IMR-90 (cell line): ENCODE data around the gene STOML1. TPM values are rescaled to one million over a fixed set of nuclear protein-coding genes. Genes with fewer than 3 reads are reported as not detected.

Experiments
- ATAC-seq: fragments of 200-7000 bp; cut with Tn5 transposase; 2 replicates; pipeline ENCODE4 v1.9.1; 2020; ENCODE audit warnings: low read depth, mild to moderate bottlenecking, moderate library complexity
- BruUV-seq: library from RNA; stranded (reverse); fragments of 400-500 nt; replicated peaks from 2 replicates; lab custom pipeline; 2021; lab: Mats Ljungman, UMichigan
- CTCF ChIA-PET: fragments of 300-600 bp; formaldehyde crosslinking; extraction: SDS; loops from one replicate; lab custom pipeline; 2021; ENCODE audit warnings: antibody characterized with exemption; lab: Yijun Ruan, JAX
- POLR2A ChIA-PET: fragments of 300-600 bp; sonication (Branson Sonifier 250); formaldehyde crosslinking; loops from one replicate; lab custom pipeline; 2022; ENCODE audit warnings: antibody characterized with exemption; ENCODE audit not compliant: unreplicated experiment; lab: Charles Lee
- DNase-seq: peaks from one replicate; pipeline ENCODE4 v3.0.0; 2013
- H2AFZ ChIP-seq: replicated peaks from 2 replicates; pipeline ENCODE3; 2013; ENCODE audit warnings: low read length, mild to moderate bottlenecking; ENCODE audit not compliant: poor library complexity
- H2AK5ac ChIP-seq: 2 replicates; pipeline ENCODE4 v1.6.1; 2013; ENCODE audit warnings: low read depth, low read length, inconsistent platforms
- H2AK9ac ChIP-seq: replicated peaks from 2 replicates; pipeline ENCODE3; 2013; ENCODE audit warnings: mild to moderate bottlenecking, low read depth, low read length, moderate library complexity; ENCODE audit not compliant: poor library complexity
- H2BK120ac ChIP-seq: 2 replicates; pipeline ENCODE4 v1.6.1; 2013; ENCODE audit warnings: low read depth, low read length, inconsistent platforms
- H2BK15ac ChIP-seq: 3 replicates; pipeline ENCODE4 v1.6.1; 2013; ENCODE audit warnings: low read depth, low read length, inconsistent platforms
- H2BK20ac ChIP-seq: 2 replicates; pipeline ENCODE4 v1.6.1; 2013; ENCODE audit warnings: low read depth, mild to moderate bottlenecking, inconsistent platforms, low read length, moderate library complexity
- H2BK5ac ChIP-seq: 2 replicates; pipeline ENCODE4 v1.6.1; 2013; ENCODE audit warnings: mild to moderate bottlenecking, low read depth, low read length, inconsistent platforms; ENCODE audit not compliant: poor library complexity, severe bottlenecking
- H3K14ac ChIP-seq: replicated peaks from 2 replicates; pipeline ENCODE4 v1.6.1; 2013; ENCODE audit warnings: low read depth, low read length, inconsistent platforms
- H3K18ac ChIP-seq: 2 replicates; pipeline ENCODE4 v1.6.1; 2013; ENCODE audit warnings: low read depth, low read length, control low read depth
- H3K23ac ChIP-seq: 2 replicates; pipeline ENCODE4 v1.6.1; 2013; ENCODE audit warnings: low read depth, low read length, inconsistent platforms
- H3K27ac ChIP-seq: 2 replicates; pipeline ENCODE4 v1.5.1; 2013; ENCODE audit warnings: mild to moderate bottlenecking, control low read depth, low read length; ENCODE audit not compliant: insufficient read depth
- H3K27me3 ChIP-seq: 2 replicates; pipeline ENCODE4 v1.6.1; 2013; ENCODE audit warnings: low read length; ENCODE audit not compliant: control insufficient read depth, insufficient read depth
- H3K36me3 ChIP-seq: 2 replicates; pipeline ENCODE4 v1.6.1; 2013; ENCODE audit warnings: low read length, mixed read lengths; ENCODE audit not compliant: control insufficient read depth, insufficient read depth
- H3K4ac ChIP-seq: 2 replicates; pipeline ENCODE4 v1.6.1; 2013; ENCODE audit warnings: low read depth, low read length, inconsistent platforms
- H3K4me1 ChIP-seq: 2 replicates; pipeline ENCODE4 v1.6.1; 2013; ENCODE audit warnings: low read length, mixed read lengths; ENCODE audit not compliant: control insufficient read depth, insufficient read depth
- H3K4me2 ChIP-seq: 2 replicates; pipeline ENCODE4 v1.6.1; 2013; ENCODE audit warnings: low read depth, mild to moderate bottlenecking, control low read depth, low read length, moderate library complexity
- H3K4me3 ChIP-seq: 2 replicates; pipeline ENCODE4 v1.5.1; 2013; ENCODE audit warnings: low read depth, mild to moderate bottlenecking, control low read depth, low read length, moderate library complexity; ENCODE audit not compliant: insufficient read depth
- H3K56ac ChIP-seq: 2 replicates; pipeline ENCODE4 v1.6.1; 2013; ENCODE audit warnings: low read length, inconsistent platforms; ENCODE audit not compliant: insufficient read depth; ENCODE audit errors: extremely low read depth
- H3K79me1 ChIP-seq, 2 experiments: 2 replicates each; pipeline ENCODE4 v1.6.1; 2013; ENCODE audit warnings: low read length in 2 of 2, inconsistent platforms in 1 of 2, low read depth in 1 of 2
- H3K9ac ChIP-seq: 2 replicates; pipeline ENCODE4 v1.6.1; 2013; ENCODE audit warnings: low read depth, low read length, control low read depth
- H3K9me1 ChIP-seq: 2 replicates; pipeline ENCODE4 v1.6.1; 2013; ENCODE audit warnings: low read length, inconsistent platforms; ENCODE audit not compliant: insufficient read depth
- H3K9me3 ChIP-seq: 2 replicates; pipeline ENCODE4 v1.6.1; 2013; ENCODE audit warnings: low read length; ENCODE audit not compliant: control insufficient read depth, insufficient read depth
- H4K20me1 ChIP-seq: 2 replicates; pipeline ENCODE4 v1.6.1; 2013; ENCODE audit warnings: low read length, inconsistent platforms; ENCODE audit not compliant: insufficient read depth
- H4K5ac ChIP-seq: 2 replicates; pipeline ENCODE4 v1.6.1; 2013; ENCODE audit warnings: mild to moderate bottlenecking, low read depth, low read length, control low read depth
- H4K8ac ChIP-seq, 2 experiments: 2 replicates each; pipeline ENCODE4 v1.6.1; 2013; ENCODE audit warnings: low read depth in 2 of 2, low read length in 2 of 2, control low read depth in 1 of 2, inconsistent platforms in 1 of 2
- H4K91ac ChIP-seq: 2 replicates; pipeline ENCODE4 v1.6.1; 2013; ENCODE audit warnings: low read depth, low read length, inconsistent platforms; ENCODE audit not compliant: insufficient read depth
- CEBPB ChIP-seq: IDR thresholded peaks from 2 replicates; pipeline ENCODE4 v1.6.1; 2012; ENCODE audit warnings: low read depth, low read length, improper control_type of control experiment
- MAZ ChIP-seq: IDR thresholded peaks from 2 replicates; pipeline ENCODE4 v1.6.1; 2012; ENCODE audit warnings: low read depth, mild to moderate bottlenecking, low read length, improper control_type of control experiment, moderate library complexity, borderline replicate concordance
- NFE2L2 ChIP-seq: fragments of 150-350 bp; IDR thresholded peaks from 2 replicates; pipeline ENCODE4 v1.6.1; 2016; ENCODE audit warnings: low read depth, mild to moderate bottlenecking, low read length
- RAD21 ChIP-seq: IDR thresholded peaks from 2 replicates; pipeline ENCODE4 v1.6.1; 2012; ENCODE audit warnings: low read length, improper control_type of control experiment
- SMC3 ChIP-seq: fragments of 150-350 bp; IDR thresholded peaks from 2 replicates; pipeline ENCODE4 v1.6.1; 2016; ENCODE audit warnings: low read depth, mild to moderate bottlenecking, antibody characterized with exemption, low read length, moderate library complexity
- WGBS, 2 experiments: methylation state at CpG; one replicate each; pipeline versions ENCODE4 v1.1.5 to v1.1.7; 2013; ENCODE audit warnings: missing lambda C conversion rate in 2 of 2; ENCODE audit not compliant: insufficient read length in 1 of 2; ENCODE audit errors: extremely low coverage in 2 of 2; 5-methylcytosine and 5-hydroxymethylcytosine counted together
- dilution Hi-C: fragments of 300-500 bp; cut with HindIII; formaldehyde crosslinking; loops from one replicate; pipeline ENCODE4 v1.14.3; 2018; ENCODE audit warnings: low sequenced_read_pairs; ENCODE audit not compliant: unreplicated experiment
- in situ Hi-C: fragments of 300-500 bp; cut with MboI; formaldehyde crosslinking; loops from 3 replicates; pipeline ENCODE4 v1.14.3; 2019; ENCODE audit warnings: low sequenced_read_pairs, inconsistent platforms, mixed read lengths
- intact Hi-C: fragments of 100-400 bp; cut with micrococcal nuclease; formaldehyde crosslinking; loops from 2 replicates; pipeline ENCODE4 v1.10.0; 2022
- polyA plus RNA-seq, 3 experiments: library from polyadenylated mRNA; depleted of rRNA; stranded (reverse); fragments of >200 nt; gene quantifications; 2 replicates each; pipeline ENCODE4 v1.2.3, GENCODE V29; 2012; ENCODE audit warnings: low replicate concordance in 1 of 3
- total RNA-seq: library from RNA; depleted of rRNA; stranded (reverse); fragments of >200 nt; gene quantifications from 2 replicates; pipeline ENCODE4 v1.2.3, GENCODE V29; 2012
- TF ChIP-seq, protein P1 (sequence below): conservative IDR thresholded peaks from 2 replicates; pipeline ENCODE4 v1.5.1; 2012; ENCODE audit warnings: mild to moderate bottlenecking, low read depth, low read length, improper control_type of control experiment
- TF ChIP-seq, protein P2 (sequence below): fragments of 150-350 bp; IDR thresholded peaks from 2 replicates; pipeline ENCODE4 v1.6.1; 2017; ENCODE audit warnings: mild to moderate bottlenecking, antibody characterized with exemption, low read length, low read depth

STOML1 gene
- total and polyA plus RNA-seq, 2 of the 4 experiments (the other 2 are of a cell fraction), result 11.8 to 21.2 TPM

- peaks cover 24 to 64% of the 10 kb centered on the region in 2 experiments for H3K79me1 ChIP-seq
- ChIA-PET CTCF (interaction anchor here (0.6 to 1.1 kb wide), 3 partner anchors 9 to 33 kb away, joined by 3 to 4 read pairs (median 4); partner anchors contain the start of gene PML), POLR2A (no interaction called here)
- H2AK9ac ChIP-seq, result no peak overlapping the region
- H3K23ac ChIP-seq, result 0 out of 2 replicates have a peak overlapping the region, but pooled peaks have one; percentile 24
- H2BK120ac ChIP-seq, result no peak overlapping the region
- H3K56ac ChIP-seq, result no peak overlapping the region
- H3K14ac ChIP-seq, result no peak overlapping the region
- in situ Hi-C loops (no loop called here), intact Hi-C loops (loop anchor here (5.0 kb wide), 1 partner anchor 35 kb away; the partner anchor contains the start of genes PML and STOML1), dilution Hi-C loops (no loop called here)
- H3K4ac ChIP-seq, result no peak overlapping the region
- peaks cover 37% of the 10 kb centered on the region for H3K36me3 ChIP-seq
- H3K4me3 ChIP-seq, result no peak overlapping the region
- ATAC-seq (no peak), DNase-seq (no peak)
- H3K4me2 ChIP-seq, result no peak overlapping the region
- H4K91ac ChIP-seq, result no peak overlapping the region
- TF ChIP-seq, protein P1, sequence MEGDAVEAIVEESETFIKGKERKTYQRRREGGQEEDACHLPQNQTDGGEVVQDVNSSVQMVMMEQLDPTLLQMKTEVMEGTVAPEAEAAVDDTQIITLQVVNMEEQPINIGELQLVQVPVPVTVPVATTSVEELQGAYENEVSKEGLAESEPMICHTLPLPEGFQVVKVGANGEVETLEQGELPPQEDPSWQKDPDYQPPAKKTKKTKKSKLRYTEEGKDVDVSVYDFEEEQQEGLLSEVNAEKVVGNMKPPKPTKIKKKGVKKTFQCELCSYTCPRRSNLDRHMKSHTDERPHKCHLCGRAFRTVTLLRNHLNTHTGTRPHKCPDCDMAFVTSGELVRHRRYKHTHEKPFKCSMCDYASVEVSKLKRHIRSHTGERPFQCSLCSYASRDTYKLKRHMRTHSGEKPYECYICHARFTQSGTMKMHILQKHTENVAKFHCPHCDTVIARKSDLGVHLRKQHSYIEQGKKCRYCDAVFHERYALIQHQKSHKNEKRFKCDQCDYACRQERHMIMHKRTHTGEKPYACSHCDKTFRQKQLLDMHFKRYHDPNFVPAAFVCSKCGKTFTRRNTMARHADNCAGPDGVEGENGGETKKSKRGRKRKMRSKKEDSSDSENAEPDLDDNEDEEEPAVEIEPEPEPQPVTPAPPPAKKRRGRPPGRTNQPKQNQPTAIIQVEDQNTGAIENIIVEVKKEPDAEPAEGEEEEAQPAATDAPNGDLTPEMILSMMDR, result no peak
- no peak for TF ChIP-seq CEBPB
- no peak for TF ChIP-seq NFE2L2
- no peak for TF ChIP-seq MAZ
- TF ChIP-seq, protein P2, sequence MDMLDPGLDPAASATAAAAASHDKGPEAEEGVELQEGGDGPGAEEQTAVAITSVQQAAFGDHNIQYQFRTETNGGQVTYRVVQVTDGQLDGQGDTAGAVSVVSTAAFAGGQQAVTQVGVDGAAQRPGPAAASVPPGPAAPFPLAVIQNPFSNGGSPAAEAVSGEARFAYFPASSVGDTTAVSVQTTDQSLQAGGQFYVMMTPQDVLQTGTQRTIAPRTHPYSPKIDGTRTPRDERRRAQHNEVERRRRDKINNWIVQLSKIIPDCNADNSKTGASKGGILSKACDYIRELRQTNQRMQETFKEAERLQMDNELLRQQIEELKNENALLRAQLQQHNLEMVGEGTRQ, result no peak
- TF ChIP-seq SMC3, result no peak
- TF ChIP-seq RAD21, result no peak
- H3K9ac ChIP-seq, result no peak overlapping the region
- H3K27ac ChIP-seq, result no peak overlapping the region
- peaks cover 16% of the 10 kb centered on the region; the same call in 1 of the 2 replicates for H4K20me1 ChIP-seq
- H3K9me3 ChIP-seq, result no peaks in the 10 kb centered on the region
- H2AK5ac ChIP-seq, result no peak overlapping the region
- H3K27me3 ChIP-seq, result no peaks in the 10 kb centered on the region
- no peak overlapping the region for H2BK15ac ChIP-seq
- H2BK20ac ChIP-seq, result no peak overlapping the region
- no peak overlapping the region for H3K18ac ChIP-seq
- no peak overlapping the region for H2BK5ac ChIP-seq
- 83% methylated on average over 1 of the region's 3 CpGs; no CpG with 5 or more reads in 1 of the 2 experiments for WGBS, 2 experiments
- no TSS peak for BruUV-seq
- peaks cover 14% of the 10 kb centered on the region for H3K4me1 ChIP-seq
- peaks cover 23% of the 10 kb centered on the region for H3K9me1 ChIP-seq
- no peak overlapping the region for H4K5ac ChIP-seq
- no peak overlapping the region for H4K8ac ChIP-seq
- H2AFZ ChIP-seq, result no peak overlapping the region
These were observed 35.6 kb upstream of the STOML1 start for GRCh38 chr15:74027688-74028087.
